ENCODE results near the gene COX17.

COX17 gene

GRCh38 chr3:119645813-119646212 lies 31.4 kb downstream of the COX17 start:
- DNase-seq (ENCODE audit: low read depth in 2 of 2), result no peak

- DNase-seq (ENCODE audit: low read depth in 2 of 2), result no peak
Measured at GRCh38 chr3:119644481-119644880, 32.7 kb downstream of the COX17 start.

- no peak for DNase-seq (ENCODE audit: low read depth in 2 of 2)
Measured at GRCh38 chr3:119643528-119643927, 33.7 kb downstream of the COX17 start.

- no peak for DNase-seq (ENCODE audit: low read depth in 2 of 2)
Measured at GRCh38 chr3:119642746-119643473, 34.3 kb downstream of the COX17 start.

GRCh38 chr3:119641416-119641815 lies 35.8 kb downstream of the COX17 start:
- DNase-seq (ENCODE audit: low read depth in 2 of 2), result no peak

GRCh38 chr3:119639494-119640350 lies 37.5 kb downstream of the COX17 start:
- no peak for DNase-seq (ENCODE audit: low read depth in 2 of 2)

- no peak for DNase-seq (ENCODE audit: low read depth in 2 of 2)
Measured at GRCh38 chr3:119637679-119638477, 39.3 kb downstream of the COX17 start.

GRCh38 chr3:119636891-119637611 lies 40.2 kb downstream of the COX17 start:
- no peak for DNase-seq (ENCODE audit: low read depth in 2 of 2)

GRCh38 chr3:119636249-119636648 lies 41.0 kb downstream of the COX17 start:
- DNase-seq (ENCODE audit: low read depth in 2 of 2), result no peak

- no peak for DNase-seq (ENCODE audit: low read depth in 2 of 2)
Measured at GRCh38 chr3:119635719-119636118, 41.5 kb downstream of the COX17 start.

GRCh38 chr3:119632829-119633228 lies 44.4 kb downstream of the COX17 start:
- no peak for DNase-seq (ENCODE audit: low read depth in 2 of 2)

- no peak for DNase-seq (ENCODE audit: low read depth in 2 of 2)
Measured at GRCh38 chr3:119632216-119632615, 45.0 kb downstream of the COX17 start.

GRCh38 chr3:119631516-119631915 lies 45.7 kb downstream of the COX17 start:
- no peak for DNase-seq (ENCODE audit: low read depth in 2 of 2)

- no peak for DNase-seq (ENCODE audit: low read depth in 2 of 2)
Measured at GRCh38 chr3:119630880-119631329, 46.3 kb downstream of the COX17 start.

GRCh38 chr3:119630128-119630879 lies 46.9 kb downstream of the COX17 start:
- DNase-seq (ENCODE audit: low read depth in 2 of 2), result no peak

- no peak for DNase-seq (ENCODE audit: low read depth in 2 of 2)
Measured at GRCh38 chr3:119628816-119629445, 48.3 kb downstream of the COX17 start.

GRCh38 chr3:119628390-119628789 lies 48.8 kb downstream of the COX17 start:
- DNase-seq (ENCODE audit: low read depth in 2 of 2), result no peak

GRCh38 chr3:119627461-119627860 lies 49.7 kb downstream of the COX17 start:
- DNase-seq (ENCODE audit: low read depth in 2 of 2), result no peak

- no peak for DNase-seq (ENCODE audit: low read depth in 2 of 2)
Measured at GRCh38 chr3:119626196-119626595, 51.0 kb downstream of the COX17 start.

- no peak for DNase-seq (ENCODE audit: low read depth in 2 of 2)
Measured at GRCh38 chr3:119625451-119626153, 51.6 kb downstream of the COX17 start.

Measured in stimulated activated CD4-positive, alpha-beta T cell treated with anti-CD3 and anti-CD28 coated beads, Interleukin-15, amount 100 ng/mL, for 48 hours (primary cell).